GM23248 (cell line): ENCODE data around the gene BTBD7.

Source experiments
- EZH2 ChIP-seq: fragments of 200-600 bp; sonication (generic); IDR thresholded peaks from 2 replicates; pipeline ENCODE4 v1.6.1; 2018; ENCODE audit warnings: antibody characterized with exemption, mild to moderate bottlenecking; ENCODE audit not compliant: insufficient read depth, poor library complexity, severe bottlenecking
- EZH2phosphoT487 ChIP-seq: fragments of 200-600 bp; sonication (generic); IDR thresholded peaks from 2 replicates; pipeline ENCODE4 v1.6.1; 2018; ENCODE audit warnings: antibody characterized with exemption, moderate library complexity, mild to moderate bottlenecking, low read depth; ENCODE audit not compliant: insufficient read depth

DNA sequence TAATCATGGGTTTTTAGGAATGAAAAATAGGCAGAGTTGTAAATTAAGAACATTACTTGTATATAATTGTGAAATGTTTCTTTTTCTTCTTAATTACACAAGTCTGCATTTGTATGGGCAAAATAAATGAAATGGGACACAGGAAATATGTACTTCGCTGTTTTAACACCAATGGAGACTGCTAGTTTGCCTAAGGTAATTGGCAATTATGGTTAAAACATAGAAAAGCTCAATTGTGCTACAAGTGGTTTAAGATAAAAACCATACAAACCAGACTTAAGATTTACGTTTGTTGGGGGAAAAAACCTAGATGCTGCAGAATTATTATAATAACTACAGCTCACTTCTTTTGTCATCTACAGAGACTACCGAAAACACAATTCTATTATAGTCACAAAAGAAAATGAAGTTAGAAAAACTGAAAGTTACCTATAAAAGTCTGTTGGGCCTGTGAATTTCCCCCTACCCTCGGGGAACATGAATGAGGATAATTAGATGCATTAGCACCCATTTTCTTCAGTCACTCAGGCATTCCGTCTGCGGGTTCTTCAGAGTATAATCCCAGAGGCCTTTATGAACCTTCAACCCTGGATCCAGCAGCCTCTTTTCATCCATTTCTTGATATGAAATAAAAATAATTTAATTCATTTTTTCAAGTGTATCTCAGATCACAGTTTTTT, 37.2 kb downstream of the BTBD7 start:
- TF ChIP-seq EZH2phosphoT487 = no peak
- no peak for TF ChIP-seq EZH2
